Peyer's patch (tissue), 4 donors: Measurements from ENCODE around the gene RMDN2.

ENCODE experiments used
- POLR2A ChIP-seq, 2 donors: fragments of 450-650 bp; IDR thresholded peaks; one replicate each; pipeline ENCODE4 v1.5.1; 2017; ENCODE audit warnings: antibody characterized with exemption in 2 of 2, mild to moderate bottlenecking in 2 of 2, moderate library complexity in 2 of 2
- TF ChIP-seq, protein P1 (sequence below), 6 experiments: fragments of 450-650 bp in 4 of 6; fragments of 200-600 bp in 2 of 6; sonication (generic) in 1 of 6; IDR thresholded peaks; one replicate each; pipeline ENCODE4 v1.5.1; 2017 to 2019; ENCODE audit warnings: antibody characterized with exemption in 6 of 6, mild to moderate bottlenecking in 3 of 6, moderate library complexity in 1 of 6

GRCh38 chr2:38000485-38001222 is 75.6 kb downstream of the RMDN2 start:
- TF ChIP-seq POLR2A (IDR thresholded peaks at IDR 0.05), result no peak
- TF ChIP-seq, protein P1, sequence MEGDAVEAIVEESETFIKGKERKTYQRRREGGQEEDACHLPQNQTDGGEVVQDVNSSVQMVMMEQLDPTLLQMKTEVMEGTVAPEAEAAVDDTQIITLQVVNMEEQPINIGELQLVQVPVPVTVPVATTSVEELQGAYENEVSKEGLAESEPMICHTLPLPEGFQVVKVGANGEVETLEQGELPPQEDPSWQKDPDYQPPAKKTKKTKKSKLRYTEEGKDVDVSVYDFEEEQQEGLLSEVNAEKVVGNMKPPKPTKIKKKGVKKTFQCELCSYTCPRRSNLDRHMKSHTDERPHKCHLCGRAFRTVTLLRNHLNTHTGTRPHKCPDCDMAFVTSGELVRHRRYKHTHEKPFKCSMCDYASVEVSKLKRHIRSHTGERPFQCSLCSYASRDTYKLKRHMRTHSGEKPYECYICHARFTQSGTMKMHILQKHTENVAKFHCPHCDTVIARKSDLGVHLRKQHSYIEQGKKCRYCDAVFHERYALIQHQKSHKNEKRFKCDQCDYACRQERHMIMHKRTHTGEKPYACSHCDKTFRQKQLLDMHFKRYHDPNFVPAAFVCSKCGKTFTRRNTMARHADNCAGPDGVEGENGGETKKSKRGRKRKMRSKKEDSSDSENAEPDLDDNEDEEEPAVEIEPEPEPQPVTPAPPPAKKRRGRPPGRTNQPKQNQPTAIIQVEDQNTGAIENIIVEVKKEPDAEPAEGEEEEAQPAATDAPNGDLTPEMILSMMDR (IDR thresholded peaks at IDR 0.05), result no peak
